H1 (cell line): Measurements from ENCODE around the gene RBM38. TPM values are rescaled to one million over a fixed set of nuclear protein-coding genes. Genes with fewer than 3 reads are reported as not detected.
A peak's percentile ranks its signal among the peaks of the same experiment; 100 is the strongest.

ENCODE experiments used
- CTCF ChIA-PET: fragments of 300-600 bp; sonication (Branson Sonifier 250); formaldehyde crosslinking; loops from one replicate; lab custom pipeline; 2021; ENCODE audit not compliant: partially characterized antibody; lab: Charles Lee
- POLR2A ChIA-PET: fragments of 300-600 bp; sonication (Branson Sonifier 250); formaldehyde crosslinking; loops from one replicate; lab custom pipeline; 2021; ENCODE audit warnings: inconsistent platforms; ENCODE audit not compliant: partially characterized antibody; lab: Charles Lee
- DNase-seq, 2 experiments: peaks; one replicate each; pipeline versions ENCODE4 v3.0.0 to v3.0.0-alpha.2; 2010 to 2022; ENCODE audit warnings: low spot score in 2 of 2, low read depth in 1 of 2, mixed read lengths in 1 of 2
- FAIRE-seq: peaks from 2 replicates; lab custom pipeline; 2011; peaks lifted over from hg19 to GRCh38; lab: Jason Lieb, UNC
- H2AFZ ChIP-seq: 2 replicates; pipeline ENCODE4 v1.8.1; 2012; ENCODE audit warnings: low read length, inconsistent platforms
- H2AK5ac ChIP-seq: 2 replicates; pipeline ENCODE4 v1.6.1; 2013; ENCODE audit warnings: low read depth, low read length
- H2BK120ac ChIP-seq: replicated peaks from 2 replicates; pipeline ENCODE3; 2013; ENCODE audit warnings: low read depth, low read length, inconsistent platforms
- H2BK12ac ChIP-seq: 2 replicates; pipeline ENCODE4 v1.6.1; 2013; ENCODE audit warnings: low read depth, low read length
- H2BK15ac ChIP-seq: 2 replicates; pipeline ENCODE4 v1.6.1; 2013; ENCODE audit warnings: low read length
- H2BK20ac ChIP-seq: 2 replicates; pipeline ENCODE4 v1.6.1; 2013; ENCODE audit warnings: low read length
- H2BK5ac ChIP-seq: 2 replicates; pipeline ENCODE4 v1.6.1; 2013; ENCODE audit warnings: low read depth, low read length
- H3K14ac ChIP-seq: 2 replicates; pipeline ENCODE4 v1.6.1; 2013; ENCODE audit warnings: inconsistent platforms; ENCODE audit not compliant: insufficient read length
- H3K18ac ChIP-seq: 2 replicates; pipeline ENCODE4 v1.6.1; 2013; ENCODE audit warnings: low read length; ENCODE audit errors: extremely low read depth
- H3K23ac ChIP-seq: 2 replicates; pipeline ENCODE4 v1.6.1; 2013; ENCODE audit warnings: inconsistent platforms; ENCODE audit not compliant: insufficient read length
- H3K23me2 ChIP-seq: 2 replicates; pipeline ENCODE4 v1.6.1; 2013; ENCODE audit warnings: low read depth, low read length
- H3K27ac ChIP-seq: 2 replicates; pipeline ENCODE4 v1.6.1; 2011; ENCODE audit warnings: low read depth, low read length, inconsistent platforms
- H3K27me3 ChIP-seq, 4 experiments: replicated peaks in 1 of 4; 1 replicate in 1 of 4; 2 replicates in 3 of 4; pipeline versions ENCODE4 v1.6.1 to v1.8.1; 2011 to 2013; ENCODE audit warnings: low read length in 3 of 4, mild to moderate bottlenecking in 3 of 4, inconsistent platforms in 2 of 4, mixed read lengths in 2 of 4, moderate library complexity in 1 of 4; ENCODE audit not compliant: control insufficient read depth in 3 of 4, insufficient read depth in 3 of 4; ENCODE audit errors: extremely low read depth in 1 of 4
- H3K36me3 ChIP-seq, 4 experiments: 2 replicates each; pipeline versions ENCODE4 v1.6.1 to v1.8.1; 2011 to 2013; ENCODE audit warnings: mild to moderate bottlenecking in 4 of 4, low read length in 3 of 4, moderate library complexity in 2 of 4, control low read depth in 1 of 4, inconsistent platforms in 1 of 4; ENCODE audit not compliant: insufficient read depth in 4 of 4, control insufficient read depth in 2 of 4
- H3K4ac ChIP-seq: replicated peaks from 2 replicates; pipeline ENCODE3; 2013; ENCODE audit warnings: low read length, low read depth, mixed read lengths, inconsistent platforms; ENCODE audit not compliant: insufficient read length
- H3K4me1 ChIP-seq, 4 experiments: replicated peaks in 1 of 4; 1 replicate in 1 of 4; 2 replicates in 3 of 4; pipeline versions ENCODE4 v1.6.1 to v1.8.1; 2011 to 2013; ENCODE audit warnings: low read length in 3 of 4, inconsistent platforms in 2 of 4, mixed read lengths in 1 of 4; ENCODE audit not compliant: insufficient read depth in 4 of 4, control insufficient read depth in 3 of 4
- H3K4me2 ChIP-seq, 2 experiments: 2 replicates each; pipeline versions ENCODE4 v1.6.1 to v1.8.1; 2011 to 2013; ENCODE audit warnings: low read depth in 2 of 2, low read length in 2 of 2, control low read depth in 1 of 2, inconsistent platforms in 1 of 2, mild to moderate bottlenecking in 1 of 2; ENCODE audit not compliant: insufficient read depth in 1 of 2
- H3K4me3 ChIP-seq, 4 experiments: fragments of 200-600, 300-600 bp in 1 of 4; sonication (generic), shearing (Covaris generic), sonication (Bioruptor Twin) in 1 of 4; 2 replicates each; pipeline versions ENCODE4 v1.5.1 to v1.8.1; 2011 to 2016; ENCODE audit warnings: low read length in 4 of 4, low read depth in 3 of 4, control low read depth in 2 of 4, inconsistent platforms in 2 of 4, mild to moderate bottlenecking in 2 of 4, mixed read lengths in 1 of 4, moderate library complexity in 1 of 4; ENCODE audit not compliant: insufficient read depth in 2 of 4; ENCODE audit errors: extremely low read depth in 1 of 4
- H3K56ac ChIP-seq: replicated peaks from 2 replicates; pipeline ENCODE3; 2013; ENCODE audit warnings: low read depth, mild to moderate bottlenecking, mixed read lengths, low read length, inconsistent platforms; ENCODE audit not compliant: insufficient read length
- H3K79me1 ChIP-seq: 2 replicates; pipeline ENCODE4 v1.6.1; 2013; ENCODE audit warnings: low read depth, low read length, control low read depth
- H3K79me2 ChIP-seq, 2 experiments: 2 replicates each; pipeline versions ENCODE4 v1.6.1 to v1.8.1; 2012 to 2013; ENCODE audit warnings: low read length in 2 of 2, mild to moderate bottlenecking in 2 of 2, inconsistent platforms in 1 of 2; ENCODE audit not compliant: insufficient read depth in 2 of 2, control insufficient read depth in 1 of 2
- H3K9ac ChIP-seq, 4 experiments: replicated peaks in 1 of 4; 1 replicate in 1 of 4; 2 replicates in 3 of 4; pipeline versions ENCODE4 v1.6.1 to v1.8.1; 2011 to 2013; ENCODE audit warnings: low read depth in 3 of 4, low read length in 3 of 4, control low read depth in 2 of 4, mild to moderate bottlenecking in 2 of 4, moderate library complexity in 2 of 4, inconsistent platforms in 1 of 4; ENCODE audit errors: extremely low read depth in 1 of 4
- H3K9me3 ChIP-seq, 2 experiments: 2 replicates each; pipeline versions ENCODE4 v1.6.1 to v1.8.1; 2012 to 2013; ENCODE audit warnings: mild to moderate bottlenecking in 2 of 2, moderate library complexity in 2 of 2, control low read depth in 1 of 2, inconsistent platforms in 1 of 2, low read depth in 1 of 2, low read length in 1 of 2, mixed read lengths in 1 of 2; ENCODE audit not compliant: insufficient read depth in 2 of 2
- H4K20me1 ChIP-seq, 2 experiments: replicated peaks in 1 of 2; 2 replicates each; pipeline versions ENCODE3 to v1.8.1; 2011 to 2013; ENCODE audit warnings: inconsistent platforms in 2 of 2, low read length in 2 of 2, mild to moderate bottlenecking in 1 of 2; ENCODE audit not compliant: insufficient read depth in 2 of 2, control insufficient read depth in 1 of 2
- H4K5ac ChIP-seq: 2 replicates; pipeline ENCODE4 v1.6.1; 2013; ENCODE audit warnings: low read length, low read depth, mixed read lengths, inconsistent platforms; ENCODE audit not compliant: insufficient read length
- H4K8ac ChIP-seq: 2 replicates; pipeline ENCODE4 v1.8.0; 2013; ENCODE audit warnings: mild to moderate bottlenecking, moderate library complexity, low read length, inconsistent platforms; ENCODE audit not compliant: insufficient read depth; ENCODE audit errors: extremely low read depth
- H4K91ac ChIP-seq: replicated peaks from 2 replicates; pipeline ENCODE3; 2013; ENCODE audit warnings: low read length, mixed read lengths, inconsistent platforms; ENCODE audit not compliant: insufficient read length
- CBX8 ChIP-seq: fragments of 300-800, 300-1000 bp; sonication (generic); IDR thresholded peaks from 2 replicates; pipeline ENCODE4 v1.7.1; 2016; ENCODE audit warnings: low read depth, low read length, borderline replicate concordance
- HDAC2 ChIP-seq, 2 experiments: fragments of 300-600 bp in 1 of 2; sonication (generic) in 1 of 2; IDR thresholded peaks; 2 replicates each; pipeline ENCODE4 v1.6.1; 2011 to 2012; ENCODE audit warnings: low read depth in 2 of 2, low read length in 2 of 2, mild to moderate bottlenecking in 2 of 2, moderate library complexity in 2 of 2, borderline replicate concordance in 1 of 2, inconsistent platforms in 1 of 2
- JUN ChIP-seq: IDR thresholded peaks from 2 replicates; pipeline ENCODE4 v1.6.1; 2011; ENCODE audit warnings: low read depth, mild to moderate bottlenecking, improper control_type of control experiment, low read length
- POLR2A ChIP-seq, 2 experiments: IDR thresholded peaks; 1 replicate in 1 of 2; 2 replicates in 1 of 2; pipeline ENCODE4 v1.6.1; 2011; ENCODE audit warnings: low read depth in 2 of 2, low read length in 2 of 2, mild to moderate bottlenecking in 2 of 2; ENCODE audit errors: control extremely low read depth in 1 of 2
- POU5F1 ChIP-seq: IDR thresholded peaks from 2 replicates; pipeline ENCODE4 v1.6.1; 2011; ENCODE audit warnings: low read depth, mild to moderate bottlenecking, low read length, moderate library complexity
- SP4 ChIP-seq: IDR thresholded peaks from 2 replicates; pipeline ENCODE4 v1.6.1; 2012; ENCODE audit warnings: low read length, inconsistent platforms
- TAF1 ChIP-seq: IDR thresholded peaks from 2 replicates; pipeline ENCODE4 v1.6.1; 2011; ENCODE audit warnings: mild to moderate bottlenecking, low read depth, low read length
- TCF12 ChIP-seq: IDR thresholded peaks from 2 replicates; pipeline ENCODE4 v1.6.1; 2011; ENCODE audit warnings: low read depth, mild to moderate bottlenecking, low read length
- WGBS, 2 experiments: shearing (Covaris generic) in 1 of 2; methylation state at CpG; one replicate each; pipeline versions ENCODE4 v1.1.6 to v1.1.7; 2013 to 2015; ENCODE audit warnings: low lambda C conversion rate in 2 of 2, mixed read lengths in 2 of 2, inconsistent platforms in 1 of 2, low coverage in 1 of 2, missing lambda C conversion rate in 1 of 2; ENCODE audit not compliant: insufficient replicate concordance in 2 of 2, insufficient coverage in 1 of 2, insufficient read length in 1 of 2; ENCODE audit errors: extremely low coverage in 1 of 2, missing lambda C conversion rate in 1 of 2; 5-methylcytosine and 5-hydroxymethylcytosine counted together
- polyA plus RNA-seq, 7 experiments: library from polyadenylated mRNA; depleted of rRNA in 3 of 7; stranded (reverse) in 5 of 7; unstranded in 2 of 7; fragments of >200 nt in 5 of 7; fragments of 200-250 nt in 2 of 7; gene quantifications; 1 replicate in 5 of 7; 2 replicates in 1 of 7; 4 replicates in 1 of 7; pipeline versions ENCODE4 v1.2.1 to v1.2.3, GENCODE V29; 2011 to 2013; ENCODE audit warnings: missing spikeins in 2 of 7, mixed read lengths in 2 of 7
- total RNA-seq: library from RNA; stranded (reverse); fragmentation: NEBNext Ultra II Directional; extraction: Animal tissue kit (Norgen Biotek cat#: 25700); gene quantifications from 2 replicates; pipeline ENCODE4 v1.2.1, GENCODE V29; 2021

The RBM38 gene
- total and polyA plus RNA-seq, 2 of the 8 experiments (the other 6 are each of a cell fraction or from before 2014, with no cell fraction given) = 57.7 to 109 TPM

- no peak overlapping the region for H3K4me3 ChIP-seq
- no peaks in the 10 kb centered on the region for H3K36me3 ChIP-seq
- H2BK20ac ChIP-seq = no peak overlapping the region
- no peak overlapping the region for H3K4ac ChIP-seq
- H3K27ac ChIP-seq = no peak overlapping the region
- H4K91ac ChIP-seq = no peak overlapping the region
- H3K23ac ChIP-seq = no peak overlapping the region
- H3K27me3 ChIP-seq = no peaks in the 10 kb centered on the region
- H2AK5ac ChIP-seq = no peak overlapping the region
- H3K4me1 ChIP-seq = peaks cover 0 to 7% (median 5%) of the 10 kb centered on the region in 4 experiments; a peak in 5 of 7 replicates
- no peaks in the 10 kb centered on the region for H3K9me3 ChIP-seq
- H4K8ac ChIP-seq = no peak overlapping the region
- H4K5ac ChIP-seq = no peak overlapping the region
- FAIRE-seq (no peak), DNase-seq (no peak)
- no peak overlapping the region for H2BK12ac ChIP-seq
- CTCF ChIA-PET = interaction anchor here (1.1 to 2.5 kb wide), 4 partner anchors 9 to 40 kb away, joined by 3 to 9 read pairs (median 4); no protein-coding TSS in a partner anchor
- POLR2A ChIA-PET = interaction anchor here (0.7 to 1.1 kb wide), 2 partner anchors 10 to 36 kb away, joined by 3 read pairs; no protein-coding TSS in a partner anchor
- peaks cover 5% of the 10 kb centered on the region; the same call in 1 of the 2 replicates for H3K23me2 ChIP-seq
- no peak overlapping the region for H3K56ac ChIP-seq
- H3K4me2 ChIP-seq = no peak overlapping the region
- no peak overlapping the region for H3K18ac ChIP-seq
- no peaks in the 10 kb centered on the region for H4K20me1 ChIP-seq
- no peaks in the 10 kb centered on the region for H3K79me2 ChIP-seq
- 0 out of 2 replicates have a peak overlapping the region, but pooled peaks have one; percentile 3 for H2AFZ ChIP-seq
- 88% methylated on average over 17 of the region's 20 CpGs; no CpG with 5 or more reads in 1 of the 2 experiments for WGBS, 2 experiments
- H2BK120ac ChIP-seq = no peak overlapping the region
- no peak for TF ChIP-seq JUN
- no peak for TF ChIP-seq TAF1
- TF ChIP-seq HDAC2 (IDR thresholded peaks at IDR 0.05; ENCODE audit: borderline replicate concordance in 1 of 2, low read depth in 2 of 2, low read length in 2 of 2) = no peak
- TF ChIP-seq TCF12 = no peak
- TF ChIP-seq CBX8 = no peak
- TF ChIP-seq POU5F1 = no peak
- no peak for TF ChIP-seq SP4
- TF ChIP-seq POLR2A (IDR thresholded peaks at IDR 0.05; ENCODE audit: control extremely low read depth in 1 of 2, low read depth in 2 of 2, low read length in 2 of 2) = no peak
- H2BK15ac ChIP-seq = no peak overlapping the region
- no peak overlapping the region for H3K9ac ChIP-seq
- no peak overlapping the region for H2BK5ac ChIP-seq
- H3K14ac ChIP-seq = no peak overlapping the region
- no peaks in the 10 kb centered on the region for H3K79me1 ChIP-seq
These were observed 29.5 kb downstream of the RBM38 start for GRCh38 chr20:57420571-57421252.
